Osteocyte (in vitro differentiated cells): ENCODE data around the gene TUBG1. TPM values are rescaled to one million over a fixed set of nuclear protein-coding genes. Genes with fewer than 3 reads are reported as not detected.

Source experiments
- DNase-seq: peaks from one replicate; pipeline ENCODE4 v3.0.0; 2021; ENCODE audit warnings: mixed read lengths; ENCODE audit not compliant: unreplicated experiment; ENCODE audit errors: extremely low spot score
- H3K27ac Mint-ChIP-seq: one replicate; pipeline ENCODE4 v1.8.0; 2021; ENCODE audit warnings: mild to moderate bottlenecking, mixed read lengths; ENCODE audit not compliant: unreplicated experiment
- H3K27me3 Mint-ChIP-seq: one replicate; pipeline ENCODE4 v1.8.0; 2021; ENCODE audit warnings: mixed read lengths; ENCODE audit not compliant: unreplicated experiment
- H3K36me3 Mint-ChIP-seq: one replicate; pipeline ENCODE4 v1.8.0; 2021; ENCODE audit warnings: mixed read lengths; ENCODE audit not compliant: unreplicated experiment
- H3K4me1 Mint-ChIP-seq: one replicate; pipeline ENCODE4 v1.8.0; 2021; ENCODE audit warnings: mixed read lengths; ENCODE audit not compliant: unreplicated experiment
- H3K4me3 Mint-ChIP-seq: one replicate; pipeline ENCODE4 v1.8.0; 2021; ENCODE audit warnings: mild to moderate bottlenecking, moderate library complexity, mixed read lengths; ENCODE audit not compliant: unreplicated experiment
- H3K9me3 Mint-ChIP-seq: one replicate; pipeline ENCODE4 v1.8.0; 2021; ENCODE audit warnings: mixed read lengths; ENCODE audit not compliant: unreplicated experiment
- long read RNA-seq: library from polyadenylated mRNA; unstranded; transcript quantifications from one replicate; pipeline ENCODE4 v2.0.0, GENCODE V29; 2021
- total RNA-seq: library from RNA; stranded (reverse); gene quantifications from 2 replicates; pipeline ENCODE4 v1.2.1, GENCODE V29; 2021
- TF ChIP-seq, protein P1 (sequence below): fragments of 200-600 bp; sonication (generic); IDR thresholded peaks from 2 replicates; pipeline ENCODE4 v1.5.0; 2021; ENCODE audit warnings: antibody characterized with exemption, mild to moderate bottlenecking, moderate library complexity

The TUBG1 gene
- 47.2 and 55.5 TPM in 2 replicates for total RNA-seq
- long read RNA-seq, transcript TUBG1-201 (11 exons, 1,611 nt) = major isoform, 126 of 138 reads
- long read RNA-seq, partial matches to known transcripts = 3 of 138 reads
- long read RNA-seq, other reads (novel, unspliced or antisense) = 9 of 138 reads

- Mint-ChIP-seq H3K27ac (peak within 1 kb of the TSS; percentile 95), H3K4me1 (peaks cover 33% of the 10 kb centered on the region), H3K4me3 (peak within 1 kb of the TSS; percentile 99), H3K9me3 (no peaks in the 10 kb centered on the region), H3K27me3 (no peaks in the 10 kb centered on the region), H3K36me3 (peaks cover 13% of the 10 kb centered on the region)
- TF ChIP-seq, protein P1, sequence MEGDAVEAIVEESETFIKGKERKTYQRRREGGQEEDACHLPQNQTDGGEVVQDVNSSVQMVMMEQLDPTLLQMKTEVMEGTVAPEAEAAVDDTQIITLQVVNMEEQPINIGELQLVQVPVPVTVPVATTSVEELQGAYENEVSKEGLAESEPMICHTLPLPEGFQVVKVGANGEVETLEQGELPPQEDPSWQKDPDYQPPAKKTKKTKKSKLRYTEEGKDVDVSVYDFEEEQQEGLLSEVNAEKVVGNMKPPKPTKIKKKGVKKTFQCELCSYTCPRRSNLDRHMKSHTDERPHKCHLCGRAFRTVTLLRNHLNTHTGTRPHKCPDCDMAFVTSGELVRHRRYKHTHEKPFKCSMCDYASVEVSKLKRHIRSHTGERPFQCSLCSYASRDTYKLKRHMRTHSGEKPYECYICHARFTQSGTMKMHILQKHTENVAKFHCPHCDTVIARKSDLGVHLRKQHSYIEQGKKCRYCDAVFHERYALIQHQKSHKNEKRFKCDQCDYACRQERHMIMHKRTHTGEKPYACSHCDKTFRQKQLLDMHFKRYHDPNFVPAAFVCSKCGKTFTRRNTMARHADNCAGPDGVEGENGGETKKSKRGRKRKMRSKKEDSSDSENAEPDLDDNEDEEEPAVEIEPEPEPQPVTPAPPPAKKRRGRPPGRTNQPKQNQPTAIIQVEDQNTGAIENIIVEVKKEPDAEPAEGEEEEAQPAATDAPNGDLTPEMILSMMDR = peak; percentile 65
- peak; percentile 100 for DNase-seq
These were observed at the start of gene TUBG1, which contains the start of gene RETREG3 for GRCh38 chr17:42609182-42609813. Gene TUBG1 (plus strand): TSS chr17:42609683. CDS start chr17:42609738, 55 bp downstream. Gene RETREG3 (minus strand): TSS chr17:42609374. CDS start chr17:42609324, 50 bp downstream.

DNA sequence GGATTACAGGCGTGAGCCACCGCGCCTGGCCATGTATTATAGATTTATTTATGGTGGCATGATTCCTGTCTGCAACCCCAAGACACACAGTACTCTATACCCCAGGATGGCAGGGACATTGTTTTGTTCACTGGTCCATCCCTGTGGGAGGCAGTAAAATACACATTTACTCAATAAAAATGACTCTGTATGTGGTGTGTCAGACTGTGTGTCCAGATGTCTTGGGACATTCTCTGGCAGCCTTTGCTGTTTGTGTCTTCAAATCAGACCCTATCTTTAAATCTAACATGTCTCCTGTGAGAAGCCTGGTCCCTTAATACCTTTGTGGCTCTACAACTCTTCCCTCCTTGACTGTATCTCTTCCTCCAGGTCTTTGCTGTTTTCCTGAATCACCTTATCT is 49.2 kb upstream of the TUBG1 start:
- Mint-ChIP-seq H3K36me3 (no peaks in the 10 kb centered on the region), H3K27me3 (no peaks in the 10 kb centered on the region), H3K4me3 (no peak overlapping the region), H3K4me1 (peaks cover 39% of the 10 kb centered on the region), H3K9me3 (no peaks in the 10 kb centered on the region), H3K27ac (peak overlapping the region; percentile 11)
- TF ChIP-seq, protein P1 = no peak
- DNase-seq = no peak

- peak within 1 kb of the TSS; percentile 96 for H3K27ac Mint-ChIP-seq
- H3K4me1 Mint-ChIP-seq = peaks cover 38% of the 10 kb centered on the region
- H3K4me3 Mint-ChIP-seq = peak within 1 kb of the TSS; percentile 88
- H3K9me3 Mint-ChIP-seq = no peaks in the 10 kb centered on the region
- H3K36me3 Mint-ChIP-seq = no peaks in the 10 kb centered on the region
- no peaks in the 10 kb centered on the region for H3K27me3 Mint-ChIP-seq
- DNase-seq = peak; percentile 98
- TF ChIP-seq, protein P1 = no peak
These were observed 47.5 kb upstream of the TUBG1 start, which contains the start of gene COASY for GRCh38 chr17:42561897-42562387. Gene COASY (plus strand): TSS chr17:42562148. CDS start chr17:42562623, 475 bp downstream.

- Mint-ChIP-seq H3K4me3 (peak overlapping the region; percentile 88), H3K36me3 (no peaks in the 10 kb centered on the region), H3K4me1 (peaks cover 39% of the 10 kb centered on the region), H3K9me3 (no peaks in the 10 kb centered on the region), H3K27me3 (no peaks in the 10 kb centered on the region), H3K27ac (peak overlapping the region; percentile 96)
- TF ChIP-seq, protein P1 = no peak
- DNase-seq = no peak
These were observed 46.9 kb upstream of the TUBG1 start for GRCh38 chr17:42562388-42563142.

GRCh38 chr17:42563143-42563509 is 46.4 kb upstream of the TUBG1 start:
- Mint-ChIP-seq H3K9me3 (no peaks in the 10 kb centered on the region), H3K27me3 (no peaks in the 10 kb centered on the region), H3K4me3 (peak overlapping the region; percentile 88), H3K36me3 (peaks cover 2% of the 10 kb centered on the region), H3K4me1 (peaks cover 43% of the 10 kb centered on the region), H3K27ac (peak overlapping the region; percentile 27)
- TF ChIP-seq, protein P1 = no peak
- no peak for DNase-seq
